ENCODE results near the gene SSC4D. TPM values are rescaled to one million over a fixed set of nuclear protein-coding genes. Genes with fewer than 3 reads are reported as not detected.

SSC4D gene
- total and polyA plus RNA-seq, 2 donors (not counting 1 experiment from before 2014, with no cell fraction given): 0.33 to 0.42 TPM

DNA sequence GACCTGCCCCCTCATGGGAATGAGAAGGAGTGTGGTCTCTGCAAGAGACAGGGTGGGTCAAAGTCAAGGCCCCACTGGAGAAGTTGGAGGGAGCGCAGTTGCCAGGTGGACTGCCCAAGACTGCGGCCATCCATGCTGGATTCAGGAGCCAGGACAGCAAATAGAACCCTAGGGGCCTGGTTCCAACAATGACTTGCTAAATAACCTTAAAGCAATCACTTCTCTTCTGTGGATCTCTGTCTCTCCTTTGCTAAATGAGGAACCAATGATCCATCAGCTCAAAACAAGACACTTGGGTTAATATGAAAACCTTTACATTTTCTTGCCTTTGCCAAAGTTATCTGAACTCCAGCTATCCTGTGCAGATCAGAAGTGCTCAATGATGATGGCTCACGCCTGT, 38.1 kb downstream of the SSC4D start:
- Histone ChIP-seq H3K27ac (ENCODE audit: insufficient read depth, low read length) (no peak overlapping the region), H3K79me2 (ENCODE audit: control insufficient read depth, insufficient read depth, low read length) (no peaks in the 10 kb centered on the region), H3K36me3 (ENCODE audit: control insufficient read depth, insufficient read depth, low read length) (no peaks in the 10 kb centered on the region), H2AFZ (ENCODE audit: low read length) (no peak overlapping the region), H3K9ac (ENCODE audit: insufficient read depth, low read length) (no peak overlapping the region), H3K4me1 (ENCODE audit: control insufficient read depth, extremely low read depth, insufficient read depth, low read length) (no peaks in the 10 kb centered on the region), H3K4me3 (replicated peaks in 1 of 4; ENCODE audit: control extremely low read depth in 1 of 4, insufficient read depth in 1 of 4, low read depth in 3 of 4, low read length in 4 of 4) (no peak overlapping the region), H4K20me1 (ENCODE audit: control insufficient read depth, extremely low read depth, insufficient read depth, low read length) (no peaks in the 10 kb centered on the region), H3K9me3 (ENCODE audit: control insufficient read depth, insufficient read depth, low read depth, low read length) (no peaks in the 10 kb centered on the region), H3K27me3 (ENCODE audit: control insufficient read depth, insufficient read depth, low read length) (no peaks in the 10 kb centered on the region), H3K4me2 (ENCODE audit: extremely low read depth, insufficient read depth, low read length) (no peak overlapping the region)
- TF ChIP-seq, protein P1, sequence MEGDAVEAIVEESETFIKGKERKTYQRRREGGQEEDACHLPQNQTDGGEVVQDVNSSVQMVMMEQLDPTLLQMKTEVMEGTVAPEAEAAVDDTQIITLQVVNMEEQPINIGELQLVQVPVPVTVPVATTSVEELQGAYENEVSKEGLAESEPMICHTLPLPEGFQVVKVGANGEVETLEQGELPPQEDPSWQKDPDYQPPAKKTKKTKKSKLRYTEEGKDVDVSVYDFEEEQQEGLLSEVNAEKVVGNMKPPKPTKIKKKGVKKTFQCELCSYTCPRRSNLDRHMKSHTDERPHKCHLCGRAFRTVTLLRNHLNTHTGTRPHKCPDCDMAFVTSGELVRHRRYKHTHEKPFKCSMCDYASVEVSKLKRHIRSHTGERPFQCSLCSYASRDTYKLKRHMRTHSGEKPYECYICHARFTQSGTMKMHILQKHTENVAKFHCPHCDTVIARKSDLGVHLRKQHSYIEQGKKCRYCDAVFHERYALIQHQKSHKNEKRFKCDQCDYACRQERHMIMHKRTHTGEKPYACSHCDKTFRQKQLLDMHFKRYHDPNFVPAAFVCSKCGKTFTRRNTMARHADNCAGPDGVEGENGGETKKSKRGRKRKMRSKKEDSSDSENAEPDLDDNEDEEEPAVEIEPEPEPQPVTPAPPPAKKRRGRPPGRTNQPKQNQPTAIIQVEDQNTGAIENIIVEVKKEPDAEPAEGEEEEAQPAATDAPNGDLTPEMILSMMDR (conservative IDR thresholded peaks at IDR 0.05 in 1 of 2, IDR thresholded peaks at IDR 0.05 in 1 of 2; ENCODE audit: low read depth in 1 of 2, low read length in 2 of 2): no peak
- no peak for TF ChIP-seq EZH2 (IDR thresholded peaks at IDR 0.05; ENCODE audit: low read length, missing control alignments)
- no peak for DNase-seq (ENCODE audit: low read depth in 2 of 2)

DNA sequence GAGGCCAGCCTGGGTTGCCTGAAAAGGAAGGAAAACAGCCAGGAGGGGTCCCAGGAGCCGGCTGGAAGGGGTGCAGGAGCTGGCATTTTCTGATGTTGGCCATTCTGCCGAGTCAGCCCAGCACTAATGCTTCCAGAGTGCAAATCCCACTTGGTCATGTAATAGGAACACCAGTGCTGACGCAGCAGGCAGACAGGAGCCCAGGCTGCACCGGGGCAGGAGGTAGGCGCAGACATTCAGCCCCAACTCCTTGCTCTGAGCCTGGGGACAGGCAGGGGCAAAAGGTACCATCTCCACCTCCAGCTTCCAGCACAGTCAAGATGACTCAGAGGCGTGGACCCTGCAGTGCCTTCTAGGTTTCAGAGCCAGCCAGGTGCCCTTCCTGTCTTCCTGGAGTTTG, 40.5 kb downstream of the SSC4D start:
- H3K4me2 ChIP-seq (ENCODE audit: extremely low read depth, insufficient read depth, low read length): no peak overlapping the region

DNA sequence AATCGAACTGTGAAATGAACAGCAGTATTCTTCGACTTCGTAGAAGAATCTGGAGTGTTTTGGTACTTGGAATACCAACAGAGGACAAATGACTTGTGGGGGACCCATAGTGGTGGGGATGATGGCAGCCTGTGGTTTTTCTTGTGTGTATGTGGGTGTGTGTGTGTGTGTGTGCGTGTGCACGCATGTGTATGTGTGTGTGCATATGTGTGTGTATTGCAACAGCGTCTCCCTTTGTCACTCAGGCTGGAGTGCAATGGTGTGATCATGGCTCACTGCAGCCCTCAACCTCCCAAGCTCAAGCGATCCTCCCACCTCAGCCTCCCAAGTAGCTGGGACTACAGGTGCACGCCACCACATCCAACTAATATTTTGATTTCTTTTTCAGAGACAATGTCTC, 41.3 kb downstream of the SSC4D start:
- no peak overlapping the region for H3K27ac ChIP-seq (ENCODE audit: insufficient read depth, low read length)
- TF ChIP-seq, protein P1 (conservative IDR thresholded peaks at IDR 0.05 in 1 of 2, IDR thresholded peaks at IDR 0.05 in 1 of 2; ENCODE audit: low read depth in 1 of 2, low read length in 2 of 2): no peak
- TF ChIP-seq EZH2 (IDR thresholded peaks at IDR 0.05; ENCODE audit: low read length, missing control alignments): no peak

More for the DNA sequence above, 40.5 kb downstream of the SSC4D start:
- no peak overlapping the region for H3K27ac ChIP-seq (ENCODE audit: insufficient read depth, low read length)
- H2AFZ ChIP-seq (ENCODE audit: low read length): no peak overlapping the region
- TF ChIP-seq EZH2 (IDR thresholded peaks at IDR 0.05; ENCODE audit: low read length, missing control alignments): no peak
- TF ChIP-seq, protein P1 (conservative IDR thresholded peaks at IDR 0.05 in 1 of 2, IDR thresholded peaks at IDR 0.05 in 1 of 2; ENCODE audit: low read depth in 1 of 2, low read length in 2 of 2): no peak
- H3K9ac ChIP-seq (ENCODE audit: insufficient read depth, low read length): no peak overlapping the region
- H3K79me2 ChIP-seq (ENCODE audit: control insufficient read depth, insufficient read depth, low read length): no peaks in the 10 kb centered on the region
- H3K36me3 ChIP-seq (ENCODE audit: control insufficient read depth, insufficient read depth, low read length): no peaks in the 10 kb centered on the region
- H3K27me3 ChIP-seq (ENCODE audit: control insufficient read depth, insufficient read depth, low read length): no peaks in the 10 kb centered on the region
- no peaks in the 10 kb centered on the region for H3K9me3 ChIP-seq (ENCODE audit: control insufficient read depth, insufficient read depth, low read depth, low read length)
- H3K4me1 ChIP-seq (ENCODE audit: control insufficient read depth, extremely low read depth, insufficient read depth, low read length): peaks cover 9% of the 10 kb centered on the region
- no peaks in the 10 kb centered on the region for H4K20me1 ChIP-seq (ENCODE audit: control insufficient read depth, extremely low read depth, insufficient read depth, low read length)
- DNase-seq (ENCODE audit: low read depth in 2 of 2): no peak
- H3K4me3 ChIP-seq (replicated peaks in 1 of 4; ENCODE audit: control extremely low read depth in 1 of 4, insufficient read depth in 1 of 4, low read depth in 3 of 4, low read length in 4 of 4): no peak overlapping the region

More for the DNA sequence above, 41.3 kb downstream of the SSC4D start:
- no peak overlapping the region for H3K9ac ChIP-seq (ENCODE audit: insufficient read depth, low read length)
- H4K20me1 ChIP-seq (ENCODE audit: control insufficient read depth, extremely low read depth, insufficient read depth, low read length): no peaks in the 10 kb centered on the region
- H2AFZ ChIP-seq (ENCODE audit: low read length): no peak overlapping the region
- no peak overlapping the region for H3K4me2 ChIP-seq (ENCODE audit: extremely low read depth, insufficient read depth, low read length)
- peaks cover 11% of the 10 kb centered on the region for H3K4me1 ChIP-seq (ENCODE audit: control insufficient read depth, extremely low read depth, insufficient read depth, low read length)
- H3K4me3 ChIP-seq (replicated peaks in 1 of 4; ENCODE audit: control extremely low read depth in 1 of 4, insufficient read depth in 1 of 4, low read depth in 3 of 4, low read length in 4 of 4): no peak overlapping the region
- DNase-seq (ENCODE audit: low read depth in 2 of 2): no peak
- H3K79me2 ChIP-seq (ENCODE audit: control insufficient read depth, insufficient read depth, low read length): no peaks in the 10 kb centered on the region
- H3K9me3 ChIP-seq (ENCODE audit: control insufficient read depth, insufficient read depth, low read depth, low read length): no peaks in the 10 kb centered on the region
- no peaks in the 10 kb centered on the region for H3K36me3 ChIP-seq (ENCODE audit: control insufficient read depth, insufficient read depth, low read length)
- no peaks in the 10 kb centered on the region for H3K27me3 ChIP-seq (ENCODE audit: control insufficient read depth, insufficient read depth, low read length)
